Hepatocyte (in vitro differentiated cells): Measurements from ENCODE around the gene HSD11B1L.

ENCODE experiments used
- EZH2 ChIP-seq: fragments of 200-600 bp; sonication (generic); IDR thresholded peaks from 2 replicates; pipeline ENCODE4 v1.6.1; 2016; ENCODE audit warnings: antibody characterized with exemption, mild to moderate bottlenecking, borderline replicate concordance
- EZH2phosphoT487 ChIP-seq: fragments of 200-600 bp; sonication (generic); IDR thresholded peaks from one replicate; pipeline ENCODE4 v1.6.1; 2018; ENCODE audit warnings: antibody characterized with exemption, mild to moderate bottlenecking, low read depth, moderate library complexity; ENCODE audit not compliant: unreplicated experiment, severe bottlenecking
- TF ChIP-seq, protein P1 (sequence below): fragments of 200-600 bp; sonication (generic); IDR thresholded peaks from 2 replicates; pipeline ENCODE4 v1.5.1; 2016; ENCODE audit warnings: antibody characterized with exemption, mild to moderate bottlenecking; ENCODE audit not compliant: poor library complexity

DNA sequence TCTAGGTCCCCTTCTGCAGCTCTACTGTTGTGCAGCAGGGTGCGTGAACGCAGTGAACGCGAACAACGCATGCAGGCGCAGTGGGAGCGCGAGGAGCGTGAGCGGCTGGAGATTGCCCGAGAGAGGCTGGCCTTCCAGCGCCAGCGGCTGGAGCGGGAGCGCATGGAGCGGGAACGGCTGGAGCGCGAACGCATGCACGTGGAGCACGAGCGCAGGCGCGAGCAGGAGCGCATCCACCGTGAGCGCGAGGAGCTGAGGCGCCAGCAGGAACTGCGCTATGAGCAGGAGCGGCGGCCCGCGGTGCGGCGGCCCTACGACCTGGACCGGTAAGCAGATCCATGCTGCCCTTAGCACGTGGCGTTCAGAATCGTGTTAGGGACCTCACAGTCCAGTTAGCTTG is 19.3 kb upstream of the HSD11B1L start:
- TF ChIP-seq, protein P1, sequence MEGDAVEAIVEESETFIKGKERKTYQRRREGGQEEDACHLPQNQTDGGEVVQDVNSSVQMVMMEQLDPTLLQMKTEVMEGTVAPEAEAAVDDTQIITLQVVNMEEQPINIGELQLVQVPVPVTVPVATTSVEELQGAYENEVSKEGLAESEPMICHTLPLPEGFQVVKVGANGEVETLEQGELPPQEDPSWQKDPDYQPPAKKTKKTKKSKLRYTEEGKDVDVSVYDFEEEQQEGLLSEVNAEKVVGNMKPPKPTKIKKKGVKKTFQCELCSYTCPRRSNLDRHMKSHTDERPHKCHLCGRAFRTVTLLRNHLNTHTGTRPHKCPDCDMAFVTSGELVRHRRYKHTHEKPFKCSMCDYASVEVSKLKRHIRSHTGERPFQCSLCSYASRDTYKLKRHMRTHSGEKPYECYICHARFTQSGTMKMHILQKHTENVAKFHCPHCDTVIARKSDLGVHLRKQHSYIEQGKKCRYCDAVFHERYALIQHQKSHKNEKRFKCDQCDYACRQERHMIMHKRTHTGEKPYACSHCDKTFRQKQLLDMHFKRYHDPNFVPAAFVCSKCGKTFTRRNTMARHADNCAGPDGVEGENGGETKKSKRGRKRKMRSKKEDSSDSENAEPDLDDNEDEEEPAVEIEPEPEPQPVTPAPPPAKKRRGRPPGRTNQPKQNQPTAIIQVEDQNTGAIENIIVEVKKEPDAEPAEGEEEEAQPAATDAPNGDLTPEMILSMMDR = no peak
- TF ChIP-seq EZH2phosphoT487 = no peak
- TF ChIP-seq EZH2 = no peak
